ENCODE data around the gene GMDS. TPM values are rescaled to one million over a fixed set of nuclear protein-coding genes. Genes with fewer than 3 reads are reported as not detected.
A peak's percentile ranks its signal among the peaks of the same experiment; 100 is the strongest.

Gene GMDS
- total and polyA plus RNA-seq, 4 donors: 7.3 to 28.3 (median 16.1) TPM

DNA sequence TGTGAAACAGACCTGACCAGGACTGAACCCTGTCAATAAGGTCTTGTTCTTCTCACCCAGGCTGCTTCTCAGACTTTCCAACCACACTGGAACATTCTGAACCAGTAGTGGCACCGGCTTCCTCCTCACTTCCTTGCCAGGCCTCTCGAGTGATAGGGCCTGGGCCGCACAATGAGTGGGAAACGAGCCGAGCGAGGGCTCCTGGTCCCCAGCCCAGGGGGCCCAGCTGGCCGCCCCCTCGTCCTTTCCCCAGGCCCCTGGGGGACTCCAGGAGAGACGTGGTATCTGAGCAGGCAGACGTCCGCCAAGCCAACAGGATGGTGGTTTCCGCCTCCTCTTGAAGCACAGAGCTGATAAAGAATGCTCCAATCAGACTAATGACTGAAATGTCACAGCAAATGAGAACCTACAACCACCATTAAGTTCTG is 117.9 kb downstream of the GMDS start:
- TF ChIP-seq, protein P1, sequence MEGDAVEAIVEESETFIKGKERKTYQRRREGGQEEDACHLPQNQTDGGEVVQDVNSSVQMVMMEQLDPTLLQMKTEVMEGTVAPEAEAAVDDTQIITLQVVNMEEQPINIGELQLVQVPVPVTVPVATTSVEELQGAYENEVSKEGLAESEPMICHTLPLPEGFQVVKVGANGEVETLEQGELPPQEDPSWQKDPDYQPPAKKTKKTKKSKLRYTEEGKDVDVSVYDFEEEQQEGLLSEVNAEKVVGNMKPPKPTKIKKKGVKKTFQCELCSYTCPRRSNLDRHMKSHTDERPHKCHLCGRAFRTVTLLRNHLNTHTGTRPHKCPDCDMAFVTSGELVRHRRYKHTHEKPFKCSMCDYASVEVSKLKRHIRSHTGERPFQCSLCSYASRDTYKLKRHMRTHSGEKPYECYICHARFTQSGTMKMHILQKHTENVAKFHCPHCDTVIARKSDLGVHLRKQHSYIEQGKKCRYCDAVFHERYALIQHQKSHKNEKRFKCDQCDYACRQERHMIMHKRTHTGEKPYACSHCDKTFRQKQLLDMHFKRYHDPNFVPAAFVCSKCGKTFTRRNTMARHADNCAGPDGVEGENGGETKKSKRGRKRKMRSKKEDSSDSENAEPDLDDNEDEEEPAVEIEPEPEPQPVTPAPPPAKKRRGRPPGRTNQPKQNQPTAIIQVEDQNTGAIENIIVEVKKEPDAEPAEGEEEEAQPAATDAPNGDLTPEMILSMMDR (IDR thresholded peaks at IDR 0.05; ENCODE audit: control extremely low read depth, extremely low read depth): no peak
- DNase-seq (no peak), ATAC-seq (ENCODE audit: insufficient read depth, low FRiP score) (peak; percentile 60)
- peaks cover 0 to 3% (median 0%) of the 10 kb centered on the region in 5 donors for H3K4me1 ChIP-seq (ENCODE audit: control insufficient read depth in 5 of 5, insufficient read depth in 5 of 5, low read length in 5 of 5)
- H3K9ac ChIP-seq (ENCODE audit: insufficient read depth in 1 of 2, low read length in 2 of 2): no peak overlapping the region
- 25 to 45% methylated on average over 12 of the region's 12 CpGs for WGBS, 2 donors
- H3K27me3 ChIP-seq (ENCODE audit: control insufficient read depth in 3 of 3, insufficient read depth in 3 of 3, low read length in 2 of 3): no peaks in the 10 kb centered on the region
- no peaks in the 10 kb centered on the region for H3K36me3 ChIP-seq (ENCODE audit: control insufficient read depth in 4 of 4, insufficient read depth in 4 of 4, low read length in 4 of 4)
- no peaks in the 10 kb centered on the region for H3K9me3 ChIP-seq (ENCODE audit: control insufficient read depth in 4 of 4, insufficient read depth in 3 of 4, low read length in 3 of 4)
- H3K4me3 ChIP-seq: no peak overlapping the region
- H3K27ac ChIP-seq (ENCODE audit: low read depth in 1 of 2, low read length in 1 of 2): peak overlapping the region in 1 of 2 donors; percentile 5

DNA sequence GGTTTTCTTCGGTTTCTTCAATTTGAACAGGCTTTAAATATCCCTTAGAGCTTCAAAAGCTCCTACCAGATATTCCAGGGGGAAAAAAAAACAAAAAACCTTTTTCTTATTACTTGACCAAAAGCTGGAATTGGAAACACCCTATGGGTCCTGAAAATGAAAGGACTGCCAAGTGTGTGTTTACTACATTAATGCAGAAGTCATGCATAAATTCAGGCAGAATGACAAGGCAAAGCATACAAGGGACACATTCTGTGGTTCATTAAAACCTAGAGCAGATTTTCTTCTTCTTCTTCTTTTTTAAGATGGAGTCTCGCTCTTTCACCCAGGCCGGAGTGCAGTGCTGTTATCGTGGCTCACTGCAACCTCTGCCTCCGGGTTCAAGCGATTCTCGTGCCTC is 119.1 kb downstream of the GMDS start:
- Histone ChIP-seq H3K27ac (ENCODE audit: low read depth in 1 of 2, low read length in 1 of 2) (no peak overlapping the region), H3K27me3 (ENCODE audit: control insufficient read depth in 3 of 3, insufficient read depth in 3 of 3, low read length in 2 of 3) (no peaks in the 10 kb centered on the region), H3K9ac (ENCODE audit: insufficient read depth in 1 of 2, low read length in 2 of 2) (no peak overlapping the region), H3K9me3 (ENCODE audit: control insufficient read depth in 4 of 4, insufficient read depth in 3 of 4, low read length in 3 of 4) (no peaks in the 10 kb centered on the region), H3K36me3 (ENCODE audit: control insufficient read depth in 4 of 4, insufficient read depth in 4 of 4, low read length in 4 of 4) (no peaks in the 10 kb centered on the region), H3K4me3 (no peak overlapping the region), H3K4me1 (ENCODE audit: control insufficient read depth in 5 of 5, insufficient read depth in 5 of 5, low read length in 5 of 5) (peaks cover 0 to 3% (median 0%) of the 10 kb centered on the region in 5 donors)
- DNase-seq (no peak), ATAC-seq (ENCODE audit: insufficient read depth, low FRiP score) (no peak)
- TF ChIP-seq, protein P1 (IDR thresholded peaks at IDR 0.05; ENCODE audit: control extremely low read depth, extremely low read depth): no peak
- WGBS, 2 donors: 59 to 88% methylated on average over 7 of the region's 7 CpGs

DNA sequence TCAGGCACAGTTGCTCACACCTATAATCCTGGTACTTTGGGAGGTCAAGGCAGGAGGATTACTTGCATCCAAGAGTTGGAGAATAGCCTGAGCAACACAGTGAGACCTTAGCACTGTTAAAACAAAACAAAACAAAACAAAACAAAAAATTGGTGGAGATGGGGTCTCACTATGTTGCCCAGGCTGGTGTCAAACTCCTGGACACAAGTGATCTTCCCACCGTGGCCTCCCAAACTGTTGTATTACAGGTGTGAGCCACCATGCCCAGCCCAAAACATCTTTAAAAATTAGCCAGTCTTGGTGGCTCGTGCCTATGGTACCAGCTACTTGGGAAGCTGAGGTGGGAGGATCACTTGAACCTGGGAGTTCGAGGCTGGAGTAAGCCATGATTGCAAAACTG is 120.2 kb downstream of the GMDS start:
- no peak for DNase-seq
- Histone ChIP-seq H3K27ac (ENCODE audit: low read depth in 1 of 2, low read length in 1 of 2) (no peak overlapping the region), H3K9me3 (ENCODE audit: control insufficient read depth in 4 of 4, insufficient read depth in 3 of 4, low read length in 3 of 4) (no peaks in the 10 kb centered on the region), H3K4me3 (no peak overlapping the region), H3K9ac (ENCODE audit: insufficient read depth in 1 of 2, low read length in 2 of 2) (no peak overlapping the region), H3K27me3 (ENCODE audit: control insufficient read depth in 3 of 3, insufficient read depth in 3 of 3, low read length in 2 of 3) (no peaks in the 10 kb centered on the region), H3K4me1 (ENCODE audit: control insufficient read depth in 5 of 5, insufficient read depth in 5 of 5, low read length in 5 of 5) (peaks cover 0 to 3% (median 0%) of the 10 kb centered on the region in 5 donors), H3K36me3 (ENCODE audit: control insufficient read depth in 4 of 4, insufficient read depth in 4 of 4, low read length in 4 of 4) (no peaks in the 10 kb centered on the region)
- 93% methylated on average over 3 of the region's 3 CpGs for WGBS, 2 donors
- TF ChIP-seq, protein P1 (IDR thresholded peaks at IDR 0.05; ENCODE audit: control extremely low read depth, extremely low read depth): no peak
- no peak for ATAC-seq (ENCODE audit: insufficient read depth, low FRiP score)

DNA sequence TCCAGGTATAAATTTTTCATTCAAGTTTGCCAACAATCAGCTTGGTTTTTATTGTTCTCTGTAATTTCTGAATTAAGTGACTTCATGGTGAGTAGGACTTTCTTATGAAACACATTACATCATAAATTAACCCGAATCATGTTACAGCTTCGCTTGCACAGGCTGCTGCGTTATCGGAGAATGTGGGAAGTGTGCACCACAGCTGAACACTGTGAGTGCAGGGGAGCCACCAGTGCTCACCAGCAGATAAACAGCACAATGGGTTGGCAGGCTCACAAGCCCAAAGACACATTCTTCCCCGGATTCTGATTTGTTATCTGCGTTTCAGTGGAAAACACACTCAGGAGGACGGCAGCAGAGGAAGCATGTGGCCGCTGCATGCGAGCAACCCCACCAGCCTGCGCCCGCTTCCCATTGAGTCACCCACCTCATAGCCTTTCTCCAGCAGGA is 121.1 kb downstream of the GMDS start:
- DNase-seq: no peak
- no peak overlapping the region for H3K9ac ChIP-seq (ENCODE audit: insufficient read depth in 1 of 2, low read length in 2 of 2)
- TF ChIP-seq, protein P1 (IDR thresholded peaks at IDR 0.05; ENCODE audit: control extremely low read depth, extremely low read depth): no peak
- 34 to 48% methylated on average over 11 of the region's 11 CpGs for WGBS, 2 donors
- peak; percentile 39 for ATAC-seq (ENCODE audit: insufficient read depth, low FRiP score)
- no peaks in the 10 kb centered on the region for H3K36me3 ChIP-seq (ENCODE audit: control insufficient read depth in 4 of 4, insufficient read depth in 4 of 4, low read length in 4 of 4)
- H3K9me3 ChIP-seq (ENCODE audit: control insufficient read depth in 4 of 4, insufficient read depth in 3 of 4, low read length in 3 of 4): no peaks in the 10 kb centered on the region
- H3K4me1 ChIP-seq (ENCODE audit: control insufficient read depth in 5 of 5, insufficient read depth in 5 of 5, low read length in 5 of 5): peaks cover 0 to 3% (median 0%) of the 10 kb centered on the region in 5 donors
- no peaks in the 10 kb centered on the region for H3K27me3 ChIP-seq (ENCODE audit: control insufficient read depth in 3 of 3, insufficient read depth in 3 of 3, low read length in 2 of 3)
- H3K4me3 ChIP-seq: no peak overlapping the region
- no peak overlapping the region for H3K27ac ChIP-seq (ENCODE audit: low read depth in 1 of 2, low read length in 1 of 2)

Measured in lung (tissue), 12 donors.